HEK293T (cell line): ENCODE results near the gene SYN1.

ENCODE experiments used
- CTCF ChIA-PET: fragments of 350-600 bp; formaldehyde crosslinking; extraction: SDS; loops from one replicate; lab custom pipeline; 2021; ENCODE audit warnings: antibody characterized with exemption, inconsistent platforms; lab: Yijun Ruan, JAX
- POLR2A ChIA-PET: fragments of 350-600 bp; formaldehyde crosslinking; extraction: SDS; loops from one replicate; lab custom pipeline; 2020; ENCODE audit warnings: antibody characterized with exemption, inconsistent platforms; lab: Yijun Ruan, JAX
- DNase-seq: peaks from one replicate; pipeline ENCODE4 v3.0.0; 2012; ENCODE audit warnings: mixed read lengths; ENCODE audit errors: extremely low spot score
- ARNT ChIP-seq: fragments of 450-650 bp; IDR thresholded peaks from 2 replicates; pipeline ENCODE4 v1.6.1; 2017; ENCODE audit warnings: mild to moderate bottlenecking
- BHLHE40 ChIP-seq: fragments of 450-650 bp; IDR thresholded peaks from 2 replicates; pipeline ENCODE4 v1.6.1; 2016; ENCODE audit warnings: mild to moderate bottlenecking, moderate library complexity, borderline replicate concordance
- CTBP1 ChIP-seq: fragments of 450-650 bp; IDR thresholded peaks from 2 replicates; pipeline ENCODE4 v1.6.1; 2016; ENCODE audit warnings: borderline replicate concordance
- ELF4 ChIP-seq: fragments of 450-650 bp; IDR thresholded peaks from 2 replicates; pipeline ENCODE4 v1.6.1; 2017; ENCODE audit warnings: antibody characterized with exemption
- FOXA1 ChIP-seq: fragments of 450-650 bp; IDR thresholded peaks from 2 replicates; pipeline ENCODE4 v1.6.1; 2016; ENCODE audit warnings: mild to moderate bottlenecking
- FOXK2 ChIP-seq: fragments of 450-650 bp; IDR thresholded peaks from 2 replicates; pipeline ENCODE4 v1.6.1; 2016; ENCODE audit warnings: mild to moderate bottlenecking
- FOXM1 ChIP-seq: fragments of 450-650 bp; IDR thresholded peaks from 2 replicates; pipeline ENCODE4 v1.6.1; 2017; ENCODE audit warnings: mild to moderate bottlenecking, borderline replicate concordance
- HDGF ChIP-seq: fragments of 450-650 bp; IDR thresholded peaks from 2 replicates; pipeline ENCODE4 v1.6.1; 2017; ENCODE audit warnings: antibody characterized with exemption, borderline replicate concordance
- L3MBTL2 ChIP-seq: fragments of 450-650 bp; conservative IDR thresholded peaks from 2 replicates; pipeline ENCODE4 v1.6.1; 2016; ENCODE audit warnings: mild to moderate bottlenecking
- LEF1 ChIP-seq: fragments of 450-650 bp; IDR thresholded peaks from 2 replicates; pipeline ENCODE4 v1.6.1; 2017; ENCODE audit warnings: mild to moderate bottlenecking, borderline replicate concordance
- NFRKB ChIP-seq: fragments of 450-650 bp; IDR thresholded peaks from 2 replicates; pipeline ENCODE4 v1.6.1; 2016; ENCODE audit warnings: mild to moderate bottlenecking, moderate library complexity
- SP1 ChIP-seq: fragments of 450-650 bp; IDR thresholded peaks from 2 replicates; pipeline ENCODE4 v1.6.1; 2017
- SUZ12 ChIP-seq: fragments of 450-650 bp; IDR thresholded peaks from 2 replicates; pipeline ENCODE4 v1.6.1; 2016; ENCODE audit warnings: mild to moderate bottlenecking
- TARDBP ChIP-seq: fragments of 450-650 bp; IDR thresholded peaks from 2 replicates; pipeline ENCODE4 v1.6.1; 2016
- ZNF384 ChIP-seq: fragments of 450-650 bp; IDR thresholded peaks from 2 replicates; pipeline ENCODE4 v1.6.1; 2016
- TF ChIP-seq, protein P1 (sequence below): fragments of 450-650 bp; IDR thresholded peaks from 2 replicates; pipeline ENCODE4 v1.6.1; 2016

SYN1 gene

DNA sequence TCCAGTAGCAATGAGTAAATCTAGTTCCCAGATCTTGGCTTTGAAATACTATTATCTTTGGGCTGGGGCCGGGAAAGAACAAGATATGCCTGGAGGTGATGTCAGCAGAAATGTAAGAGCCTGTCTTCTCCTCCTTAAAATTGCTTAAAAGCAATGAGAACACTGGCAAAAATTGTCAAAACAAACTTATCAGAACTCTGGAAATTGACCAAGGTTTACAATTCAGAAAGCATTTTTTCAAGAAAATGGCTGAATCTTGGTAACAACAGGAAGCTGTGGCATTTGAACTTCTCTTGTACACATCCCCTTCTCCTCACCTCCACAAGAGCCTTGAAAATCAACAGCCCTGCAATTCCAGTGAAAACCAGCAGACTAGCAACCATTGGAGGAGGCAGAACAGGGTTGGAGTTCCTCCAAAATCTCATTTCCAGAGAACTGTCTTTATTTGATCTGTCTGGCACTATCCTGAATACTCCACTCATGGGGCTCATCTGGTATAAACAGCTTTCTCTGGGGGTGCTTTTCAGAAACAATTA is 23.9 kb downstream of the SYN1 start:
- CTCF ChIA-PET: no interaction called here
- TF ChIP-seq FOXM1 (no peak), HDGF (no peak), ZNF384 (no peak), ARNT (no peak), NFRKB (no peak), FOXK2 (no peak), TARDBP (no peak), BHLHE40 (no peak), CTBP1 (no peak), ELF4 (no peak), LEF1 (no peak), FOXA1 (no peak), SP1 (no peak), L3MBTL2 (no peak), SUZ12 (no peak)
- TF ChIP-seq, protein P1, sequence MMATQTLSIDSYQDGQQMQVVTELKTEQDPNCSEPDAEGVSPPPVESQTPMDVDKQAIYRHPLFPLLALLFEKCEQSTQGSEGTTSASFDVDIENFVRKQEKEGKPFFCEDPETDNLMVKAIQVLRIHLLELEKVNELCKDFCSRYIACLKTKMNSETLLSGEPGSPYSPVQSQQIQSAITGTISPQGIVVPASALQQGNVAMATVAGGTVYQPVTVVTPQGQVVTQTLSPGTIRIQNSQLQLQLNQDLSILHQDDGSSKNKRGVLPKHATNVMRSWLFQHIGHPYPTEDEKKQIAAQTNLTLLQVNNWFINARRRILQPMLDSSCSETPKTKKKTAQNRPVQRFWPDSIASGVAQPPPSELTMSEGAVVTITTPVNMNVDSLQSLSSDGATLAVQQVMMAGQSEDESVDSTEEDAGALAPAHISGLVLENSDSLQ: no peak
- DNase-seq: no peak
- POLR2A ChIA-PET: no interaction called here

DNA sequence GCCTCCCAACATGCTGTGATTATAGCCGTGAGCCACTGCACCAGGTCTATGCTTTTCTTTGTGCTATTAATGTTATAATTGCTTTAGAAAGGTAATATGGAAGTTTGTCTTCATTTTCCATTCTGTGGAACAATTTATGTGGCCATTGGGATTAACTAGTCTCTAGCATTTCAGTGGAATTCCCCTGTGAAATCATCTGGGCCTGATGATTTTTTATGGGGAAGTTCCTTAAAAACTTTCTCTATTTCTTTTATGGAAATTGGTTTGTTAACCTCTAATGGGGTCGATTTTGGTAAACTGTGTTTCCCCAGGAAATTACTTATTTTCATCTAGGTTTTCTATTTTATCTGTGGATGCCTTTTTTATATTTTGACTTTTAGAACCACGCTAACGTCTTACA is 26.1 kb downstream of the SYN1 start:
- no peak for TF ChIP-seq ZNF384
- no peak for TF ChIP-seq FOXA1
- TF ChIP-seq NFRKB: no peak
- no peak for TF ChIP-seq TARDBP
- no peak for TF ChIP-seq FOXK2
- no peak for TF ChIP-seq HDGF
- no peak for TF ChIP-seq ARNT
- TF ChIP-seq LEF1: no peak
- no peak for TF ChIP-seq FOXM1
- TF ChIP-seq L3MBTL2: no peak
- no peak for TF ChIP-seq CTBP1
- TF ChIP-seq ELF4: no peak
- TF ChIP-seq SUZ12: no peak
- TF ChIP-seq SP1: no peak
- TF ChIP-seq, protein P1: no peak
- TF ChIP-seq BHLHE40: no peak
- ChIA-PET POLR2A (no interaction called here), CTCF (interaction anchor here (0.9 kb wide), 1 partner anchor 88 kb away, joined by 3 read pairs; no protein-coding TSS in a partner anchor)
- DNase-seq: no peak

DNA sequence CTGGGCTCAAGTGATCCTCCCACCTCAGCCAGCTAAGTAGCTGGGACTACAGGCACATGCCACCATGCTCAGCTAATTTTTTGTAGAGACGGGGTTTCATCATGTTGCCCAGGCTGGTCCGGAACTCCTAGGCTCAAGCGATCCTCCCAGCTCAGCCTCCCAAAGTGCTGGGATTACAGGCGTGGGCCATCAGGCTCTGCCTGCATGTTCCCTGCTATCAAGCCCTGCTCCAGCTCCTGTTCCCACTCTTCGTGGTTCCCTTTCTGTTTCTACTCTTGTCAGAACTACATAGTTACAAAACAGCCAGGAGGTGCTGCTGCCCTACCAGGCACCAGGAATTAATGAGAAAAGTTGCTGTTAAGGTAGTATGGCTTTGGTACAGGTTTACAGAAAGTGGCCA is 28.7 kb downstream of the SYN1 start:
- no peak for DNase-seq
- TF ChIP-seq HDGF (no peak), NFRKB (no peak), CTBP1 (no peak)
- TF ChIP-seq, protein P1: no peak
- CTCF ChIA-PET: no interaction called here
- POLR2A ChIA-PET: interaction anchor here (1.2 kb wide), 1 partner anchor 9 kb away, joined by 3 read pairs; the partner anchor contains the start of gene TIMP1

DNA sequence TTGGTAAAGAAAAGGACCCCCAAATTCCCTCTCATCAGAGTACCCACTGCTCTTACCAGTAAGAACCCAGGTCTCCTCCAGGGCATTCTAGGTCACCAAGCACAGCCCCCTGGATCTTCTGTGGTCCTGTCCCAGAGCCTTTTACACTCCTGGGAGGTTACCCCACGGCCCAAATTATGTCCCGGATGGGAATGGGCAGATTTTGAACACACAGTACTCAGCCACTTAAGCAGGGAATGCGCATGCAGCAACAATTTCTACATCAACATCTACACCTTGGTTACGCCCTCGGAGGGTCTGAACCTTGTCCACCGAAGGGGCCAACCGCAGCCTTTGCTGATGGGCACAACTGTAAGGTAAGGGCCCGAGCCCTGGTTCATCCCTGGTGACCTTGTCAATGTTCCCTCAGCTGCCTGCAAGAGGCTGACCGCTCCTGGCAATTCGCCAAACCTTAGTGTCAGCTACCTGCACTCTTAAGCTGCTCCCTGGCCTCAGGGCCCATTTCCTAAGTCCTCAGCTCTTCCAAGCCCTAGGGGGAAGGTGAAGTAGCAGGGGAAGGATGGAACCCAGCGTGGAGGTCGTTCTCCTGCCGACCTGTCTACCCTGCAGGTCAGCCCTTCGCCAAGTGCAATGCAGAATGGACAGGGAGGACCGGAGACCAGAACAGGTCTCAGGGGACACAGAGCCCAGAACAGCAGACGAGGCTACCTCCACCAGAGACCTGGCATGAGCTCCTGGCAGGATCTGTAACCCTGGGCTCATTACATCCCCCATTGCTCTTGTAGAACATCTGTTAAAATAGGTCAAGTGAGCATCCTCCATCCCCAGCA is 31.5 kb downstream of the SYN1 start:
- no peak for DNase-seq
- ChIA-PET POLR2A (no interaction called here), CTCF (no interaction called here)

DNA sequence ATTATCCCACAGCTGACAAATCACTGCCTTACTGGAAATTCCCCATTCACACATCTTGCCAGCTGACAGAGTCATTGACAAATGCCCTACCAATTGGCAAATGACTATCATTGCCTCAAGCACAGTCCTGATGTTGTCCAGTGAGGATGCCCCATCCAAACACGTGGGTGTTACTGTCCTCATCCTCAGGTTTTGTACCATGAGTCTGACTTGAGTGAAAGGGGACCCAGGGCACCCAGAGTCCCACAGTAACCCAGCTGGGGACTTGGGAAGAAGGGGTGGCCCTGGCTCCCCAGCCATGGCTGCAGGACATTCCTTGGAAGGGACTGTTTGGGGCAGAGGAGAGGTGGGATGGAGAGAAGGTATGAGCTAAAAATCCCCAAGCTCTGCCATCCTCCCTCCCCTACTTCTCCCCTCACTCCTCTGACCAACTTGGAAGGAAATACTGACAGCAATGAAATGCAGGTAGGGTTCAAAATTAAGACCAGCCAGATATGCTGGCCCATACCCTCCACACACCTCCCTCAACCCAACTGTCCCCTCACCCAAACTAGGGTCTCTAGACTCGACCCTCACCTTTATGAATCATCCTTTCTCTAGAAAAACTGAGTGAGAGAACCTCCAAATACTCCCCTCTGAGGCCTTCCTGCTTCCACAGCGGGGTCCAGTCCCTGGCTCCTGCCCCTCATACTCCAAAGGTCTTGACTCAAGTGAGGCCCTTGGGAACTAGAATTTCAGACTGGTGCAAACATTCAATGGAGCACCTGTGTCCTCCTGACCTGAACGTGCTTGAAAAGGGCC is 32.4 kb downstream of the SYN1 start:
- ChIA-PET POLR2A (no interaction called here), CTCF (no interaction called here)
- TF ChIP-seq BHLHE40 (no peak), FOXA1 (no peak), LEF1 (no peak), FOXM1 (no peak), ARNT (no peak), ZNF384 (no peak), L3MBTL2 (no peak), NFRKB (no peak), FOXK2 (no peak), ELF4 (no peak), TARDBP (no peak), SP1 (no peak), CTBP1 (no peak), SUZ12 (no peak)
- DNase-seq: no peak

More for the DNA sequence above, 31.5 kb downstream of the SYN1 start:
- no peak for TF ChIP-seq ARNT
